GM19468 (cell line): Measurements from ENCODE around the gene PRKAG2.
"Not testable (repeated sequence)": the region's sequence is repeated elsewhere in the genome, so short reads cannot be mapped to it uniquely, and the experiment has no call there.

Experiments
- ATAC-seq: cut with Tn5 transposase; IDR thresholded peaks from one replicate; pipeline ENCODE4 v1.9.1; 2021; ENCODE audit warnings: mild to moderate bottlenecking, moderate library complexity, moderate number of reproducible peaks; ENCODE audit not compliant: unreplicated experiment; ENCODE audit errors: extremely low read depth

Gene PRKAG2

DNA sequence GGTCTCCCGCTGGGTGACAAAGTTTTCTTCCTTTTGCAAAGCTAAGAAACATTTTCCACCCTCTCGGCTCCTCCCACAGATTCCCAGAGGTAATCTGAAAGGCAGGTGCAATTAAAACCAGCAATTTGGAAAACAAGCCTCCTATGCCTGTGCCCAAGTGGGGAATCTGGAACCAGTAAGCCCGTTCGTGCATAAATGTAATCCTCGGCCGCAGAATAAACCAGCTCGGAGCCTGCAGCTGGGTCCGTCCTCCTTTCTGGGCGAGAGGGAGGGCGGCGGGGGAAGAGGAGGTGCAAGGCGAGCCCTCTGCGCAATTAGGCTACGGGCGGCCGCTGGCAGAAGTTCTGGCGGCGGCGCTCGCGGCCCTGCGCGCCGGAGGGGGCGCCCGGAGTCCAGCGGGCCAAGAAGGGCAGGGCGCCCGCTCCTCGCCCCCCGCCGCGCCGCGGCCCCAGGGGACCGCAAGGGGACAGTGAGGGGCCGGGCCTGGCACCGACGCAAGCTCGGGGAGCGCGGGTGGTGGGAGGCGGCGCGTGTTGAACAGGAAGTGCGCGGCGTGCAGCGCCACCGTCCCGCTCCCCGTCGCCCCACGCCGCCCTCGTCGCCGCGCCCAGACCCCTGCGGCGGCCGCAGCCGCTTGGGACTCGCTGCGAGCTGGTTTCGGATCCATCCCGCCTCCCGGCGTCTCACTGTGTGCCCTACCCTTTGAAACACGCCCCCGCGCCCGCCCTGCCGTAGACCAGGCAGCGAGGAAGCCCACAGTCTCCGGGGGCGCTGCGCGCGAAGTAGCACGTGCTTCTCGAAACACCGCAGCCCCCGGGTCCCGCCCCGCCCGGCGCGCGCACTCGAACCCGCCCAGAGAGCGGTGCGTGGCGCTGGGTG lies at the start of gene PRKAG2:
Gene PRKAG2, minus strand, starts transcription at position 217 of the 879 bp plus-strand sequence. CDS start 495 bp downstream, outside the sequence.
- ATAC-seq: no peak

DNA sequence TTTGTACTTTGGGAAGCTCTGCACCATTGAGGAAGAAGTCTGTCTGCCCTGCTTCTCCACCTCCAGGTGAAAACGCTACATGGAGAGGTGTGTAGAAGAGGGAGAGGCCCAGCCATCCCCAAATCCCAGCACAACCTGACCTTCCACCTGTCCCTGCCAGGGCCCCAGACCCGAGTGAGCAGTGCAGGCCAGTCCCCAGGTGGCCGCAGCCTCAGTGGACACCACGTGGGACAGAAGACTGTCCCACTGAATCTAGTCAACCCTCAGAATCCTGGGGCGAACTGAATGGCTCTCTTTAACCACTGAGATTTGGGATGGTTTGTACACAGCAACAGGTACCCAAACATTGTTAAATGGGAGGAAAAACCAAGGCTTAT lies 49.4 kb upstream of the PRKAG2 start:
- ATAC-seq: no peak

DNA sequence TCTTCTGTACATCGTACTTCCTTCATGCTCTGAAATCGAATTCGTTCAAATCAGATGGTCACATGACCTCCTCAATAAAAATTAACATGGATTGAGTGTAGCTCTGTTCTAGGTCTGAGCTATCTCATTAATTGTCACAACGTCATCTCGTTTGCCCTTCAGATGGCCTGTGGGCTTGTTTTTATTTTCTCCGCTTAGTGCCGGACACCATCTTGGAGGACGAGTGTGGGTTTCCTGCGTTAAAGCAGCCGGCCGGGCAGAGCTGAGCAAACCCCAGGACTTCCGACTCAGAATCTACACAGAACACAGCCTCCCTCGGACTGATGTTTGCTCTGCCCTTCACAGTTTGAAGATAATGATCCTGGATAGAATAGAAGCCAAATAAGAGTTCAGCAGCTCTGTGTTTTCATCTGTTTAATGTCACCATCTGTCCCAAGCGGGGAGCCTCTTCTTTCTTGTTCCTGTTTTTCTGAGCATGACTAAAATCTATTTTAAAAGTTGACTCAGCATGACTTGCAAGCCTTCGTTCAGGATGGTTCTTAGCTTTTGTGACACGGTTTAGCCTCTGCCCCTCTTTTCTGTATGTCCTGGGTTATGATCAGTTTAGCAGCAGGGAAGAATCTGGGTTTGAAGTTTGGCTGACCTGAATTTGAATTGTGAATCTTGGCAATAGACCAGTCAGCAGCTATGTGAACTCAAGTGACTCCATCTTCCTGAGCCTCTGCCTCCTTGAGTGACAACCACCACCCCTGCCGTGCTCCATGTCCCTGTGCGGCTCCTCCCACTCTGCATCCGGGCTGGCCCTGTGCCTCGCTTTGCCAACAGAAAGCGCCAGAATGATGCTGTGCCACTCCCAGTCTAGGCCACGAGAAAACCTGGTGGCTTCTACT lies 48.8 kb upstream of the PRKAG2 start:
- no peak for ATAC-seq

DNA sequence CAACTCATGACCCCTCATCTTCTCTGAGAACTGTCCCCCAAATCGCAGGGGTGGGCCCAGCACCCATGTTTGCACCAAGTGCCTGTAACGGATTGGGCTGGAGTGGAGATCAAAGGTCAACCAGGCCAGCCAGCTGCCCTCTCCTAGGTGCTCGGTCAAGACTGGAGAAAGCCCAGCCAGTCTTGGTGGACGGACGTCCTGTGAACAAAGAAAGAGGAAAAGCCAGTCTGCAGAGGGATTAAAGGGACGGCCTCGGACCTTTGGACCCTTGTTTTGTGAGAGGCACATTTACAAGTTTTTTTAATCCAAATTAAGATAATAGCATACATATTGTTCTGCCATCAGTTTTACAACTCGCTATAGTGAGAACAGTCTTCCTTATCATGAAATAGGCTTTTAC lies 47.6 kb upstream of the PRKAG2 start:
- ATAC-seq: no peak

DNA sequence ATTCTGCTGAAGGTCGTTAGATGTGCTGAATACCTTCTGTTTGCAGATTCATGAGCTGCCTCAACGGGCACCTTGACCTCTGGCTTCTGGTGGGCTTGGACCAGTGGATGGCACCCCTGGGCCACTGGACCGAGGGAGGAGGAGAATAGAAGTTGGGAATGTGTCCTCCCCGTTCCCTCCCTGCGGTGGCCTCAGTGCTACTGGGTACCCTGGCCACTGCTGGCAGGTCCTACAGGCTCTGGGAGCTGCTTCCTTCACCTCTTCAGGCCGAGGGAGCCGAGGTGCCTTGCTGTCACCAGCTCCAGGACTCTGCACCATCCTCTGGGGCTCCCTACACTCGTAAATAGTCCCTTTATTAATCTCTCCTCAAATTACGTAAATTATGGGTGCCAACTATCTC lies 47.1 kb upstream of the PRKAG2 start:
- no peak for ATAC-seq

DNA sequence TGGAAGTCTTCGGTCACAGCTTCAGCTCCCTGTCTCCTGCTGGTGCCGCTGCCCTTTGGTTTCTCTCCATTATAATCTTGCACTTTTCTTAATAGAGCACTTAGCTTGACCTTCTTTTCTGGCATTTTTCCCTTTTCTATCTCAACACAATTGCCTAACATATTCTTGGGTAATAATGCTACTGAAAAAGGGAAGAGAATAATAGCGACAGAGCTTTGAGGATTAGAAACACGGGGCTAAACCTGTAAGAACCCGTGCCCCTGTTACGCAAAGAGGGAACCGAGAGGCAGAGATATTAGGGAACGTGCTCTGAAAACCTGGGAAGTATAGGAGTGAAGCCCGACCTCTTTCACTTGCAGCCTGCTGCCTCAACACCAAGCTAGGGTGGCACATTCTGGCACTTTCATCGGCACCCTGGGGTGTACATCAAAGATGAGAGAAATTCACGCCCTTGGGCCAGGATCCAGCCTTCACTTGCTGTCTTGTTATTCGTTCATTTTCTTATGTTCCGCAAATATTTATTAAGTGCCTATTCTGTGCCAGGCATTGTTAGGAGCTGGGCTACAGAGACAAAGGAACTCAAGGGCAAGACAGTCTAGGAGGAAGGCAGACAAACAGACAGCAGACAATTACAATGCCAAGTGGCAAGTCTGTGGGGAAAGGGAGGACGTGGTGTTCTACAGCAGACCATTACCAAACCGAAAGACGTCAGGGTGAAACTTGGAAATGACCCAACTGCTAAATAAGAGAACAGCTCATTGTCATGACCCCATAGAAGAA lies 46.4 kb upstream of the PRKAG2 start:
- ATAC-seq: no peak

DNA sequence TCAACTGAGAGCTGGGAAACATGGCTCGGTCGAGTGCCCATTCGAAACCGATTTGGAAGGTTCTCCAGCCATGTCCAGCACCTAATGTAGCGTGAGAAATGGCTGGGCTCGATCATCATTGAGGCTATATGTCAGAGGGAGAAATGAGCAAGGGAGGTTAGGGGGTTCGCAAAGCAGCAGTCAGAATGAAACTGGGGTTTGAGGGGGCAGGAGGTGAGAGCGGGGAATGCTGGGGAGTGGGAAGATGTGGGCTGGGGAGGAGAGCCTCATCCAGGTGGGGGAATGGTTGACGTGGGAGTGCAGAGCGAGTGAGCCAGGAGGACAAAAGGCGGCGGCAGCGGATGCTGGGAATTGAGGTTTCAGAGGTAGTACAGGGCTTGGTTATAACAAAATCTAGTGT lies 44.5 kb upstream of the PRKAG2 start:
- ATAC-seq: no peak

DNA sequence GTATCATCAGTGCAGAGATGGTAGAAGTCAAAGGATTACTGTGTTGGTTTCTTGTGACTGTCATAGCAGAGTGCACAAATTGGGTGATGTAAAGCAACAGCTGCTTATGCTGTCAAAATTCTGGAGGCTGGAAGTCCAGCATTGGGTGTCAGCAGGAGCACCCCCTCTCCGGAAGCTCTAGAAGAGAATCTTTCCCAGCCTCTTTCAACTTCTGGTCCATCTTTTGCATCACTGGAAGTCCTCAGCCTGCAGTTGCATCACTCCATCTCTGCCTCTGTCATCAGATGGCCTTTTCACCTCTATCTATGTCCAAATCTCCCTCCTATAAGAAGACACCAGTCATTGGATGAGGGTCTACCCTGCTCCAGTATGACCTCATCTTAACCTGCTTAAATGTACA lies 43.6 kb upstream of the PRKAG2 start:
- ATAC-seq: no peak

DNA sequence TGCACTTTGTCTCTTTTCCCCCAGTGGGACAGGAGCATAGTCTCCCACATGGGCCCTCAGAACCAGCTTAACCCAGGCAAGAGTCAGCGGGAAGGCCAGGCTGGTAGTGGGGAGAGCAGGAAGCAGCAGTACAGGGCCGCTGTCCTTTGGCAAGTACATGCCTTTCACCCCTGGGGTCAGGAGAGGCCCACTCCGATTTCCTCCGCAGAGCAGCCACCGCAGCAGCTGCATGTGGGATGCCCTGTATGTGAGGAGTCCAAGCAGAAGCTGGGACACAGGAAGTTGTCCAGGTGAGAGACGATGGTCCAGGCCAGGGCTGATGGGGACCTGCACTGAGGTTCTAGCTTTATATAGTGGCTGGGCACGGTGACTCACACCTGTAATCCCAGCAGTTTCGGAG lies 42.7 kb upstream of the PRKAG2 start:
- no peak for ATAC-seq

DNA sequence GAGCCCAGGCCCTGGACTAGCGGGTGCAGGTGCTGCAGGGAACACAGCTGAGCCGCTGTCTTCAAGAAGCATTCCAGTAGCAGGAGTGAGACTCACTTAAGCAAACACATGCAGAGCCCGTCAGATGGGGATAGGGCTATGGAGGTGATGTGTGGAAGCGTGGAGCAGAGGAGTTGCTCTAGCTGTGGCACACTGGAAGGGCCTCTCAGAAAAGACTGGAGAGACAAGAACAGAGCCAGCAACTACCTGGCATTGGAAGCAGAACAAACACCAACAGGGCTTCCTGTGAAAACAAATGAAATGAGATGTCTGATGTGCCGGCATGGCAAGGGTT lies 41.6 kb upstream of the PRKAG2 start:
- no peak for ATAC-seq

DNA sequence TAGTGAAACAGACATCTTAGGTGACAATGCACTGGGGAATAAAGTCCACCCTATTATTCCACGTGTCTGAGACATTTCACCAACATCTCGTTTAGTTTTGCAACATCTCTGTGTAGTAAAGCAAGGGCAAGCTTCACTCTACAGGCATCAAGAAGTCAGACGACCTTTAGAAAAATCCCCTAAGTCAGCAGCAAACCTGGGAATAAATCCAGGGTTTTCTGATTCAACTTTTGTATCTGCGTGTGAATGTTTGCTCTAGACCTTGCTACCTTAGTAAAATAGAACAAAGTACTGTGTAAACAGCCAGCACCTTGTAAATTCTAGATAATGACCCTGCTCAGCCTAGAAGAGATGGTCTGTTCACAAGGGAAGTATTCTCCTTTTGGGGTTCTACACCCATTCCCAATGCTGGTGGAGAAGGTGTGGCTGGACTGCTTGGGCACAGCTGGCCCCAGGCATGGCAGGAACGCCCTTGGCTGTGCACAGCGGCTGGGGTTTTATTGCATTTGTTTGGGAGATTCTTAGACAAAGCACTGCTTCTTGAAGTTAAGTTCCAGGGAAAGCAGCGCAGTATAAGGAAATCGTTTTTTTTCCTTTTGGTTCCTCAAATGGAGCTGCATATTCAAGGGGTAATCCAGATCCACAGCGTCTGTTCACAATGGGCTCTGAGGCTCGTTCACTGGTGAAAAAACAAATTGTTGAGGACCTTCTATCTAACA lies 41.0 kb upstream of the PRKAG2 start:
- ATAC-seq: no peak

DNA sequence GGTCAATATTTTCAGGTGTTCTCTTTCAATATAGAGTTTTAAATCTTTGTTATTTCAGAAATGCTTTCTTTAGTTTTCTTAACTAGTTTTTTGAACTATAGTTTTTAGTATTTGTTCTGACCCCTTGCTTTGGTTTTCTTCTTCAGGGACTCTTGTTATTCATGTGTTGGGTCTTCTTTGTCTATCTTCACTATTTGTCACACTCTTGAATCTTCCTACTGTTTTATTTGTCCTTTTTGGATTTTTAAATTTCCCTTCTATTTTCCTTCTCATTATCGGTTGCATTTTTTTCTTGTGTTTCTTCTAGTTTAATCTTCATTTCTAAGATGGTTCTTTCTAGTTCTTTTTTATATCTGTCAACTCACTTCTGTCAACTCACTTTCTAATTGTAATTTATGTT lies 37.1 kb upstream of the PRKAG2 start:
- no peak for ATAC-seq

DNA sequence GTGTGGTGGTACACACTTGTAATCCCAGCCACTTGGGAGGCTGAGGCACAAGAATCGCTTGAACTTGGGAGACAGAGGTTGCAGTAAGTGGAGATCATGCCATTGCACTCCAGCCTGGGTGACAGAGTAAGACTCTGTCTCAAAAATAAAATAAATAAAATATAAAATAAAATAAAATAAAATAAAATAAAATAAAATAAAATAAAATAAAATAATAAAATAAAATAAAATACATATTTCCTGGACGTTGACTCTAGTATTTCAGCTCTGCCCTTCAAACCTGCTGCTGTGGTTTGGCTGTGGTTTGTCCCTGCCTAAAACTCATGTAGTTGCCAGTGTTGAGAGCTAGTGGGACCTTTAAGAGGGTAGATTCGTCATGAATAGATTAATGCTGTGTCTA lies 33.7 kb upstream of the PRKAG2 start:
- not testable (repeated sequence) for ATAC-seq

DNA sequence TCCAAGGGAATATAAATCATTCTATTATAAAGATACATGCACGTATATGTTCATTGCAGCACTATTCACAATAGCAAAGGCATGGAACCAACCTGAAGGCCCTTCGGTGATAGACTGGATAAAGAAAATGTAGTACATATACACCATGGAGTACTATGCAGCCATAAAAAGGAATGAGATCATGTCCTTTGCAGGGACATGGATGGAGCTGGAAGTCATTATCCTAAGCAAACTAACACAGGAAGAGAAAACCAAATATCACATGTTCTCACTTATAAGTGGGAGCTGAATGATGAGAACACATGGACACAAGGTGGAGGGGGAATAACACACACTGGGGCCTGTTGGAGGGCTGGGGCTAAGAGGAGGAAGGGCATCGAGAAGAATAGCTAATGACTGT lies 30.2 kb upstream of the PRKAG2 start:
- not testable (repeated sequence) for ATAC-seq

DNA sequence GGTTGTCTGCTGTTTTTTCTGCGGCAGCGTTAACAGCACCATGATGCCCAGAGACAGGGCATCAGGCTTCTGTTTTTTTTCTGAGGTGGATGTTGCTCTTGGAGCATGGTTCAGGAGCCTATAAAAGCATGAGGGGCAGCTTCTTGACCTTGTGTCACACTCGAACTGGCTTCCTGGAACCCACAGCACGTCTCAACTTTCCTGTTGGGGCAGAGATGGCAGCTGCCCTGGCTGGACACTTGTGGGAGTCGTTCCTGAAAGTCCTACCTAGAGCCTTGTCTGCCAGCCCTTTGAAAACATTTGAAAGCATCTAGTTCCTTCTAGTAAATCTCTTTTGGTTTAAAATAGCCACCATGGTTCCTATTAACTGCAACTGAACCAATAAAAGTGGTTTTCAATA lies 28.9 kb upstream of the PRKAG2 start:
- ATAC-seq: no peak

DNA sequence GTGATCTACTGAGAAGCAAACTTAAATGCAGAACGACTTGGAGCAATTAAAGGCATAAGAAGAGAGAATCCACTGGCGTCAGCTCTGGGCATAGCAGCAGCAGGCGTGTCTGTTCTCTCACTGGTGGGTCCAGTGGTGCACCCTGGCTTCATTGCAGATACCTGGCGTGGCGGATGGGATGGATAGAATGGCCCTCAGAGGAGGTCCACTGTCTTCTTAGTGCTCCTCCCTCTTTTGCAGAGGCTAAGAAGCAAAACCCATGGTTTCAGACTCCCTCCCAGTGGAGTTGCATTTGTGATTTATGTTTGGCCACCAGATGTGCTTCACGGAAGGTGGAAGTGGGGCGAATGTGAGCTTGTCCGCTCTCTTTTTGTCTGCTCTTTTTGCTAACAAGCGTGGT lies 28.4 kb upstream of the PRKAG2 start:
- ATAC-seq: no peak

DNA sequence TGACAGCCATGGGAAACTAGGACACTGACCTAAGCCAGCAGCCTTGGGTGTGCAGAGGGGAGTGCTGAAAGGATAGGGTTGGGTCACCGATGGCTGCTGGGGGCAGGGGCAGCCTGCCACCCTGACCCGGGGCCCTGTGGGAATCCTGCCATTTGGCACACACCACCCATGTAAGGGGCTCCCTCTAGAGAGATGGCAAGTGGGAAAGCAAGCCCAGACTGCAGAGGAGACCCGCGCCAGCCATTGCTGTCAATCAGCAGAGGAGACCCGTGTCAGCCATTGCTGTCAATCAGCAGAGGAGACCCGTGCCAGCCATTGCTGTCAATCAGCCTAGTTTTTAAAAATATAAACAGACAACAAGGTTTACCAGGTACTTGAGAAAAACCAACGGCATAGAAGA lies 27.4 kb upstream of the PRKAG2 start:
- ATAC-seq: no peak

DNA sequence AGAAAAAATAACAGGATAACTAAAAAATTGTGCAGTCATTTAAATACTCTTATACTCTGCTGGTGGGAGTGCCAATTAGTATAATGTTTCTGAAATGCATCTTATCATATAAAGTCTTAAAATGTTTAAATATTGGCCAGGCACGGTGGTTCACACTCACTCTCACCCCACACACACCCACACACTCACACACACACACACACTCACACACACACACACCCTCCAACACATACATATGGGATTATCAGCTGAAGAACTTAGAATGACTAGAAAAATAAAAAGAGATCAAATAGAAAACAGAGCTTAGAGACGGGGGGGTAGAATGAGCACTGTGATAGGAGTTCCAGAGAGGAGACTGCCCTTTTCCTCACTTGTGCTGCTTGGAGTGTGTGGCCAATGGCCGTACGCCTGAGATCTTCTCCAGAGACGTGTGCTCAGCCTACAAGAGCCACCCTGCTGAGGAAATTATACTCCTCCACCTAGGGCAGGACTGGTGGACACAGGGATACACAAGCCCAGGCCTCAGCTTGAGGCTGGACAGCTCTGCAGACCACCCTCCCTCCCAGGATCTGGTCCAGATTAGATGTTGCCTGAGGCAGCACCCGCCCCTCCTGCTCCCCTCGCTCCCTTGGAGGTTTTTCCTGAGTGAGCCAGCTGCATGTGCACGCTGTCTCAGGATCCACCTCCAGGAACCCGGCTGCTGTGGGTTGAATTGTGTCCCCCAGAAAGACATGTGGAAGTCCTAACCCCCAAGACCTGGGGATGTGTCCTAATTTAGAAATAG lies 26.5 kb upstream of the PRKAG2 start:
- ATAC-seq: no peak

DNA sequence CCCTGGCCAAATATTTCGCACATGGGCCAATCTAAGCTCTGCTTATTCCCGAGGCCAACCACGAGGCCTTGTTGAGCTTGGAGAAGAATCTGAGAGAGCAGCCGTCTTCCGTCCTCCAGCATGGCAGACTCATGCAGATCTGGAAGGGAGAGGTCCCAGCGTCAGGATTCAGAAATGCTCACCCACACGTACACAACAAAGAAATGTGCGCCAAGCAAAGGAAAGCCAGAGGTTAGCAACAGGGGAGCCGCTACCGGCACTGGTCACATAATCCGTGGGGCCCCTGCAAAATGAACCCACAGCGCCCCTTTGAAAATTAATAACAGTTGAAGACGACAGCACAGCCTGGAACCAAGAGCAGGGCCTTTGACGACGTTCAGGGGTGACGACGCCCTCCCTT lies 25.4 kb upstream of the PRKAG2 start:
- ATAC-seq: no peak
